ENCODE data around the gene SNRNP70.

SNRNP70 gene

GRCh38 chr19:49061000-49061399 lies 24.3 kb upstream of the SNRNP70 start:
- Histone ChIP-seq H3K9me3 (no peaks in the 10 kb centered on the region), H3K27me3 (peaks cover 100% of the 10 kb centered on the region), H3K4me1 (ENCODE audit: control insufficient read depth in 1 of 2, insufficient read depth in 1 of 2, low read depth in 1 of 2, low read length in 1 of 2) (peaks cover 16 to 18% of the 10 kb centered on the region in 2 experiments), H3K27ac (no peak overlapping the region), H3K4me3 (ENCODE audit: low read depth in 1 of 2, low read length in 1 of 2) (no peak overlapping the region), H3K36me3 (no peaks in the 10 kb centered on the region)
- TF ChIP-seq CTCF (IDR thresholded peaks at IDR 0.05), result no peak

- Histone ChIP-seq H3K36me3 (no peaks in the 10 kb centered on the region), H3K4me1 (ENCODE audit: control insufficient read depth in 1 of 2, insufficient read depth in 1 of 2, low read depth in 1 of 2, low read length in 1 of 2) (peaks cover 12 to 14% of the 10 kb centered on the region in 2 experiments), H3K9me3 (no peaks in the 10 kb centered on the region), H3K4me3 (ENCODE audit: low read depth in 1 of 2, low read length in 1 of 2) (no peak overlapping the region), H3K27ac (no peak overlapping the region), H3K27me3 (peaks cover 100% of the 10 kb centered on the region)
- TF ChIP-seq CTCF (IDR thresholded peaks at IDR 0.05), result no peak
Observed at GRCh38 chr19:49061445-49061844, 23.8 kb upstream of the SNRNP70 start.

GRCh38 chr19:49064029-49064629 lies 21.1 kb upstream of the SNRNP70 start:
- no peak overlapping the region for H3K27ac ChIP-seq
- H3K4me1 ChIP-seq (ENCODE audit: control insufficient read depth in 1 of 2, insufficient read depth in 1 of 2, low read depth in 1 of 2, low read length in 1 of 2), result no peaks in the 10 kb centered on the region
- peaks cover 100% of the 10 kb centered on the region for H3K27me3 ChIP-seq
- H3K9me3 ChIP-seq, result no peaks in the 10 kb centered on the region
- no peak for TF ChIP-seq CTCF (IDR thresholded peaks at IDR 0.05)
- no peak overlapping the region for H3K4me3 ChIP-seq (ENCODE audit: low read depth in 1 of 2, low read length in 1 of 2)
- no peaks in the 10 kb centered on the region for H3K36me3 ChIP-seq

- no peak for TF ChIP-seq CTCF (IDR thresholded peaks at IDR 0.05)
- Histone ChIP-seq H3K4me3 (ENCODE audit: low read depth in 1 of 2, low read length in 1 of 2) (no peak within 1 kb of the TSS), H3K27me3 (peaks cover 100% of the 10 kb centered on the region)
Observed at GRCh38 chr19:49064768-49065611, 20.3 kb upstream of the SNRNP70 start, which contains the start of gene NTF4. Gene NTF4, minus strand, starts transcription at chr19:49064818. Its CDS starts 2,821 bp downstream, at chr19:49061997.

GRCh38 chr19:49065905-49066512 lies 19.2 kb upstream of the SNRNP70 start:
- H3K27me3 ChIP-seq, result peaks cover 100% of the 10 kb centered on the region
- no peak overlapping the region for H3K4me3 ChIP-seq (ENCODE audit: low read depth in 1 of 2, low read length in 1 of 2)
- H3K27ac ChIP-seq, result no peak overlapping the region
- H3K4me1 ChIP-seq (ENCODE audit: control insufficient read depth in 1 of 2, insufficient read depth in 1 of 2, low read depth in 1 of 2, low read length in 1 of 2), result no peaks in the 10 kb centered on the region
- no peaks in the 10 kb centered on the region for H3K9me3 ChIP-seq
- no peak for TF ChIP-seq CTCF (IDR thresholded peaks at IDR 0.05)
- no peaks in the 10 kb centered on the region for H3K36me3 ChIP-seq

More at GRCh38 chr19:49064768-49065611, 20.3 kb upstream of the SNRNP70 start, which contains the start of gene NTF4:
- Histone ChIP-seq H3K9me3 (no peaks in the 10 kb centered on the region), H3K27ac (no peak within 1 kb of the TSS), H3K4me1 (ENCODE audit: control insufficient read depth in 1 of 2, insufficient read depth in 1 of 2, low read depth in 1 of 2, low read length in 1 of 2) (no peaks in the 10 kb centered on the region), H3K36me3 (no peaks in the 10 kb centered on the region)
